K562 (cell line): ENCODE measurements around the gene NANS. TPM values are rescaled to one million over a fixed set of nuclear protein-coding genes. Genes with fewer than 3 reads are reported as not detected.

Experiments used
- BACH1 ChIP-seq: fragments of 200-800 bp; sonication (Bioruptor generic); IDR thresholded peaks from 2 replicates; pipeline ENCODE4 v1.6.1; 2016; ENCODE audit warnings: missing genetic modification characterization, missing compliant biosample characterization
- CCNT2 ChIP-seq: IDR thresholded peaks from 2 replicates; pipeline ENCODE4 v1.6.1; 2011; ENCODE audit warnings: borderline replicate concordance, low read depth, mild to moderate bottlenecking, moderate library complexity, mixed read lengths, low read length; ENCODE audit not compliant: insufficient read length; ENCODE audit errors: extremely low read depth
- EHMT2 ChIP-seq: fragments of 450-650 bp; IDR thresholded peaks from 2 replicates; pipeline ENCODE4 v1.6.1; 2018; ENCODE audit warnings: antibody characterized with exemption
- MYNN ChIP-seq, 2 experiments: sonication (generic); formaldehyde crosslinking in 1 of 2; IDR thresholded peaks; 2 replicates each; pipeline versions ENCODE4 v1.5.0 to v1.6.1; 2016 to 2020; ENCODE audit warnings: antibody characterized with exemption in 1 of 2, missing genetic modification reagents in 1 of 2
- POLR2A ChIP-seq: fragments of 450-650 bp; conservative IDR thresholded peaks from 2 replicates; pipeline ENCODE4 v1.6.1; 2016
- RNF2 ChIP-seq: sonication (generic); IDR thresholded peaks from 2 replicates; pipeline ENCODE4 v1.6.1; 2016
- polyA plus RNA-seq, 8 experiments: library from polyadenylated mRNA; depleted of rRNA in 4 of 8; stranded (reverse) in 5 of 8; unstranded in 3 of 8; fragments of >200 nt; fragmentation: Nextera tagmentation in 2 of 8; fragmentation: Illumina TruSeq in 1 of 8; extraction: Ambion mirVana in 2 of 8; extraction: Trizol in 1 of 8; gene quantifications; 2 replicates each; pipeline versions ENCODE4 v1.2.1 to v1.2.3, GENCODE V29; 2011 to 2014; ENCODE audit warnings: inconsistent platforms in 1 of 8, missing spikeins in 1 of 8
- total RNA-seq, 7 experiments: library from RNA; depleted of rRNA in 6 of 7; stranded (reverse); fragments of >200 nt in 6 of 7; fragmentation: Illumina TruSeq in 2 of 7; extraction: Trizol in 2 of 7; gene quantifications; 2 replicates each; pipeline versions ENCODE4 v1.2.1 to v1.2.3, GENCODE V29; 2011 to 2021; ENCODE audit warnings: low replicate concordance in 1 of 7
- TF ChIP-seq, protein P1 (sequence below), 2 experiments: fragments of 450-650 bp in 1 of 2; sonication (generic) in 1 of 2; formaldehyde crosslinking in 1 of 2; IDR thresholded peaks; 2 replicates each; pipeline versions ENCODE4 v1.7.1 to v1.9.0; 2016 to 2022; ENCODE audit warnings: inconsistent platforms in 1 of 2, mild to moderate bottlenecking in 1 of 2, missing genetic modification reagents in 1 of 2
- TF ChIP-seq, protein P2 (sequence below), 2 experiments: IDR thresholded peaks; 2 replicates each; pipeline ENCODE4 v1.6.1; 2011; ENCODE audit warnings: borderline replicate concordance in 1 of 2, control low read depth in 1 of 2, low read depth in 1 of 2, low read length in 1 of 2, mild to moderate bottlenecking in 1 of 2, mixed read lengths in 1 of 2, moderate library complexity in 1 of 2; ENCODE audit not compliant: insufficient read depth in 1 of 2, insufficient read length in 1 of 2, poor library complexity in 1 of 2, severe bottlenecking in 1 of 2; ENCODE audit errors: extremely low read depth in 1 of 2
- TF ChIP-seq, protein P3 (sequence below): fragments of 450-650 bp; IDR thresholded peaks from 2 replicates; pipeline ENCODE4 v1.6.1; 2017; ENCODE audit warnings: antibody characterized with exemption, mild to moderate bottlenecking

NANS gene
- total and polyA plus RNA-seq, 9 of the 15 experiments (the other 6 are each of a cell fraction or from before 2014, with no cell fraction given), result 37.1 to 181 (median 137) TPM

DNA sequence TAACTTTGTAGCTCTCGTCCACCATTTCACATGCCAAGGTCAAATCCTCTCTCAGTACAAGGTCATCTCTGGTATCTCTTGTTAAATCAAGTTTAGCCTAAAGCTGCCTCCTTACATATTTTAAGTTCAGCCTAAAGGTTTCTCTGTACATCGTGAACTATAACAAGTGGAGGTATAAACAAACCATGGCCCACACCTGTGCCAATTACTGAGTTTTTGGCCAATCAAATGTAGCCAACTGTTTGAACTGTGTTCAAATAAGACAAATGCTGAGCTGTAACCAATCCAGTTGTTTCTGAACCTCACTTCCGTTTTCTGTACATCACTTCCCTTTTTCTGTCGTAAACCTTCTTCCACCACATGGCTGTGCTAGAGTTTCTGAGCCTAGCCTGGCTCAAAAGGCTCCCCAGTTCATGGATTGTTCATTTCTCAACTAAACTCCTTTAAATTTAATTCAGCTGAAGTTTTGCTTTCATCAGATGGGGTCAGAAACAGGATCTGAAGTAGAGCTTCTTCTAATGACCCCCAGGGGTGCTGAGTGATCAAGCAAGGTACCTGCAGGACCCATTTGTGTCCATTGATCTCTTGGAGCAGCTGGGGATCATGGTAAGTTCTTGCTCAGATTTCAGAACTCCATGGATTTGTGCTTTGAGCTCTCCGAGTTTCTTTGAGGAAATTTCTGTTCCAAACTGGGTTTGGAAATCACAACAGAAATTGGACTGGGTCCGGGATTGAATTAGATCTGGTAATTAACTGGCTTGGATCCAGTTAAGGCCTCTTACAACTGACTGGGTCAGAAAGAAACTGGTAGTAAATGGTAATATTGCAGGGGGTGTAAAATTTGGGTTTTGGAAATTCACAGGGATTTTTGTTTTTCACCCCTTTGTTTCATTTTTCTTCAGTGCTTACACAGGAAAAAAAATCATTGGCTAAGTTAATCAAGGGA lies 11.0 kb upstream of the NANS start (continued):
- TF ChIP-seq, protein P1, sequence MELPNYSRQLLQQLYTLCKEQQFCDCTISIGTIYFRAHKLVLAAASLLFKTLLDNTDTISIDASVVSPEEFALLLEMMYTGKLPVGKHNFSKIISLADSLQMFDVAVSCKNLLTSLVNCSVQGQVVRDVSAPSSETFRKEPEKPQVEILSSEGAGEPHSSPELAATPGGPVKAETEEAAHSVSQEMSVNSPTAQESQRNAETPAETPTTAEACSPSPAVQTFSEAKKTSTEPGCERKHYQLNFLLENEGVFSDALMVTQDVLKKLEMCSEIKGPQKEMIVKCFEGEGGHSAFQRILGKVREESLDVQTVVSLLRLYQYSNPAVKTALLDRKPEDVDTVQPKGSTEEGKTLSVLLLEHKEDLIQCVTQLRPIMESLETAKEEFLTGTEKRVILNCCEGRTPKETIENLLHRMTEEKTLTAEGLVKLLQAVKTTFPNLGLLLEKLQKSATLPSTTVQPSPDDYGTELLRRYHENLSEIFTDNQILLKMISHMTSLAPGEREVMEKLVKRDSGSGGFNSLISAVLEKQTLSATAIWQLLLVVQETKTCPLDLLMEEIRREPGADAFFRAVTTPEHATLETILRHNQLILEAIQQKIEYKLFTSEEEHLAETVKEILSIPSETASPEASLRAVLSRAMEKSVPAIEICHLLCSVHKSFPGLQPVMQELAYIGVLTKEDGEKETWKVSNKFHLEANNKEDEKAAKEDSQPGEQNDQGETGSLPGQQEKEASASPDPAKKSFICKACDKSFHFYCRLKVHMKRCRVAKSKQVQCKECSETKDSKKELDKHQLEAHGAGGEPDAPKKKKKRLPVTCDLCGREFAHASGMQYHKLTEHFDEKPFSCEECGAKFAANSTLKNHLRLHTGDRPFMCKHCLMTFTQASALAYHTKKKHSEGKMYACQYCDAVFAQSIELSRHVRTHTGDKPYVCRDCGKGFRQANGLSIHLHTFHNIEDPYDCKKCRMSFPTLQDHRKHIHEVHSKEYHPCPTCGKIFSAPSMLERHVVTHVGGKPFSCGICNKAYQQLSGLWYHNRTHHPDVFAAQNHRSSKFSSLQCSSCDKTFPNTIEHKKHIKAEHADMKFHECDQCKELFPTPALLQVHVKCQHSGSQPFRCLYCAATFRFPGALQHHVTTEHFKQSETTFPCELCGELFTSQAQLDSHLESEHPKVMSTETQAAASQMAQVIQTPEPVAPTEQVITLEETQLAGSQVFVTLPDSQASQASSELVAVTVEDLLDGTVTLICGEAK (IDR thresholded peaks at IDR 0.05), result peak; percentile 94
- TF ChIP-seq, protein P1 (CRISPR knock-in tag; IDR thresholded peaks at IDR 0.05), result no peak
- peak; percentile 82; the same call in 1 of the 2 replicates for TF ChIP-seq EHMT2
- TF ChIP-seq MYNN (IDR thresholded peaks at IDR 0.05), result no peak
- TF ChIP-seq MYNN (CRISPR knock-in tag; IDR thresholded peaks at IDR 0.05), result no peak
- TF ChIP-seq, protein P2, sequence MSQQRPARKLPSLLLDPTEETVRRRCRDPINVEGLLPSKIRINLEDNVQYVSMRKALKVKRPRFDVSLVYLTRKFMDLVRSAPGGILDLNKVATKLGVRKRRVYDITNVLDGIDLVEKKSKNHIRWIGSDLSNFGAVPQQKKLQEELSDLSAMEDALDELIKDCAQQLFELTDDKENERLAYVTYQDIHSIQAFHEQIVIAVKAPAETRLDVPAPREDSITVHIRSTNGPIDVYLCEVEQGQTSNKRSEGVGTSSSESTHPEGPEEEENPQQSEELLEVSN (IDR thresholded peaks at IDR 0.05; ENCODE audit: borderline replicate concordance in 1 of 2, extremely low read depth in 1 of 2, insufficient read depth in 1 of 2, insufficient read length in 1 of 2, low read depth in 1 of 2, low read length in 1 of 2, poor library complexity in 1 of 2, severe bottlenecking in 1 of 2), result no peak
- no peak for TF ChIP-seq RNF2
- TF ChIP-seq POLR2A, result peak; percentile 96
- TF ChIP-seq, protein P3, sequence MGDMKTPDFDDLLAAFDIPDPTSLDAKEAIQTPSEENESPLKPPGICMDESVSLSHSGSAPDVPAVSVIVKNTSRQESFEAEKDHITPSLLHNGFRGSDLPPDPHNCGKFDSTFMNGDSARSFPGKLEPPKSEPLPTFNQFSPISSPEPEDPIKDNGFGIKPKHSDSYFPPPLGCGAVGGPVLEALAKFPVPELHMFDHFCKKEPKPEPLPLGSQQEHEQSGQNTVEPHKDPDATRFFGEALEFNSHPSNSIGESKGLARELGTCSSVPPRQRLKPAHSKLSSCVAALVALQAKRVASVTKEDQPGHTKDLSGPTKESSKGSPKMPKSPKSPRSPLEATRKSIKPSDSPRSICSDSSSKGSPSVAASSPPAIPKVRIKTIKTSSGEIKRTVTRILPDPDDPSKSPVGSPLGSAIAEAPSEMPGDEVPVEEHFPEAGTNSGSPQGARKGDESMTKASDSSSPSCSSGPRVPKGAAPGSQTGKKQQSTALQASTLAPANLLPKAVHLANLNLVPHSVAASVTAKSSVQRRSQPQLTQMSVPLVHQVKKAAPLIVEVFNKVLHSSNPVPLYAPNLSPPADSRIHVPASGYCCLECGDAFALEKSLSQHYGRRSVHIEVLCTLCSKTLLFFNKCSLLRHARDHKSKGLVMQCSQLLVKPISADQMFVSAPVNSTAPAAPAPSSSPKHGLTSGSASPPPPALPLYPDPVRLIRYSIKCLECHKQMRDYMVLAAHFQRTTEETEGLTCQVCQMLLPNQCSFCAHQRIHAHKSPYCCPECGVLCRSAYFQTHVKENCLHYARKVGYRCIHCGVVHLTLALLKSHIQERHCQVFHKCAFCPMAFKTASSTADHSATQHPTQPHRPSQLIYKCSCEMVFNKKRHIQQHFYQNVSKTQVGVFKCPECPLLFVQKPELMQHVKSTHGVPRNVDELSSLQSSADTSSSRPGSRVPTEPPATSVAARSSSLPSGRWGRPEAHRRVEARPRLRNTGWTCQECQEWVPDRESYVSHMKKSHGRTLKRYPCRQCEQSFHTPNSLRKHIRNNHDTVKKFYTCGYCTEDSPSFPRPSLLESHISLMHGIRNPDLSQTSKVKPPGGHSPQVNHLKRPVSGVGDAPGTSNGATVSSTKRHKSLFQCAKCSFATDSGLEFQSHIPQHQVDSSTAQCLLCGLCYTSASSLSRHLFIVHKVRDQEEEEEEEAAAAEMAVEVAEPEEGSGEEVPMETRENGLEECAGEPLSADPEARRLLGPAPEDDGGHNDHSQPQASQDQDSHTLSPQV, result peak; percentile 96
- no peak for TF ChIP-seq CCNT2
- 0 out of 2 replicates have a peak, but pooled peaks have one; percentile 58 for TF ChIP-seq BACH1 (tag)
